ENCODE results near the gene ZNF277.

ZNF277 gene

GRCh38 chr7:112206238-112206990 lies at the start of gene ZNF277, which contains the start of gene DOCK4:
Gene ZNF277 (plus strand): TSS chr7:112206695. CDS start chr7:112206717, 22 bp downstream.
Gene DOCK4 (minus strand): TSS chr7:112206399. CDS start chr7:112206138, 261 bp downstream.
- peak; percentile 97 to 100 for DNase-seq (ENCODE audit: low read depth in 2 of 2)

GRCh38 chr7:112157072-112157471 lies 49.4 kb upstream of the ZNF277 start:
- no peak for DNase-seq (ENCODE audit: low read depth in 2 of 2)

GRCh38 chr7:112159351-112159750 lies 47.1 kb upstream of the ZNF277 start:
- no peak for DNase-seq (ENCODE audit: low read depth in 2 of 2)

GRCh38 chr7:112160130-112160770 lies 46.2 kb upstream of the ZNF277 start:
- no peak for DNase-seq (ENCODE audit: low read depth in 2 of 2)

GRCh38 chr7:112160771-112161150 lies 45.7 kb upstream of the ZNF277 start:
- DNase-seq (ENCODE audit: low read depth in 2 of 2): no peak

GRCh38 chr7:112161253-112162141 lies 45.0 kb upstream of the ZNF277 start:
- no peak for DNase-seq (ENCODE audit: low read depth in 2 of 2)

GRCh38 chr7:112162142-112162766 lies 44.2 kb upstream of the ZNF277 start:
- no peak for DNase-seq (ENCODE audit: low read depth in 2 of 2)

- DNase-seq (ENCODE audit: low read depth in 2 of 2): no peak
Measured at GRCh38 chr7:112162784-112163506, 43.5 kb upstream of the ZNF277 start.

- no peak for DNase-seq (ENCODE audit: low read depth in 2 of 2)
Measured at GRCh38 chr7:112167147-112167546, 39.3 kb upstream of the ZNF277 start.

GRCh38 chr7:112168915-112169314 lies 37.6 kb upstream of the ZNF277 start:
- no peak for DNase-seq (ENCODE audit: low read depth in 2 of 2)

GRCh38 chr7:112171673-112172072 lies 34.8 kb upstream of the ZNF277 start:
- DNase-seq (ENCODE audit: low read depth in 2 of 2): no peak

GRCh38 chr7:112172870-112173567 lies 33.5 kb upstream of the ZNF277 start:
- no peak for DNase-seq (ENCODE audit: low read depth in 2 of 2)

- no peak for DNase-seq (ENCODE audit: low read depth in 2 of 2)
Measured at GRCh38 chr7:112173568-112173905, 33.0 kb upstream of the ZNF277 start.

- no peak for DNase-seq (ENCODE audit: low read depth in 2 of 2)
Measured at GRCh38 chr7:112174192-112174591, 32.3 kb upstream of the ZNF277 start.

GRCh38 chr7:112176241-112176640 lies 30.3 kb upstream of the ZNF277 start:
- DNase-seq (ENCODE audit: low read depth in 2 of 2): no peak

- no peak for DNase-seq (ENCODE audit: low read depth in 2 of 2)
Measured at GRCh38 chr7:112176693-112177415, 29.6 kb upstream of the ZNF277 start.

- DNase-seq (ENCODE audit: low read depth in 2 of 2): no peak
Measured at GRCh38 chr7:112180223-112180622, 26.3 kb upstream of the ZNF277 start.

- no peak for DNase-seq (ENCODE audit: low read depth in 2 of 2)
Measured at GRCh38 chr7:112182749-112183148, 23.7 kb upstream of the ZNF277 start.

- DNase-seq (ENCODE audit: low read depth in 2 of 2): no peak
Measured at GRCh38 chr7:112183266-112183665, 23.2 kb upstream of the ZNF277 start.

- DNase-seq (ENCODE audit: low read depth in 2 of 2): no peak
Measured at GRCh38 chr7:112184455-112184854, 22.0 kb upstream of the ZNF277 start.
